Immature natural killer cell (primary cell): ENCODE data around the gene HTR3A. TPM values are rescaled to one million over a fixed set of nuclear protein-coding genes. Genes with fewer than 3 reads are reported as not detected.

Experiments
- DNase-seq, 3 donors: peaks; one replicate each; pipeline ENCODE4 v3.0.0; 2022; ENCODE audit warnings: mixed read lengths in 1 of 3
- H3K27ac Mint-ChIP-seq, 6 donors: one replicate each; pipeline ENCODE4 v1.8.0; 2020; ENCODE audit warnings: mixed read lengths in 6 of 6, mild to moderate bottlenecking in 5 of 6, inconsistent platforms in 4 of 6, moderate library complexity in 3 of 6
- H3K27me3 Mint-ChIP-seq, 3 donors: one replicate each; pipeline ENCODE4 v1.8.0; 2020 to 2021; ENCODE audit warnings: low read depth in 3 of 3, mild to moderate bottlenecking in 3 of 3, mixed read lengths in 3 of 3, moderate library complexity in 3 of 3, inconsistent platforms in 1 of 3
- H3K36me3 Mint-ChIP-seq, 3 donors: one replicate each; pipeline ENCODE4 v1.8.0; 2020; ENCODE audit warnings: mixed read lengths in 3 of 3, inconsistent platforms in 2 of 3, mild to moderate bottlenecking in 2 of 3
- H3K4me1 Mint-ChIP-seq, 2 donors: one replicate each; pipeline ENCODE4 v1.8.0; 2020; ENCODE audit warnings: inconsistent platforms in 2 of 2, mild to moderate bottlenecking in 2 of 2, mixed read lengths in 2 of 2, moderate library complexity in 1 of 2
- H3K4me3 Mint-ChIP-seq, 5 donors: one replicate each; pipeline ENCODE4 v1.8.0; 2020; ENCODE audit warnings: mild to moderate bottlenecking in 5 of 5, mixed read lengths in 5 of 5, inconsistent platforms in 3 of 5, moderate library complexity in 3 of 5
- H3K9me3 Mint-ChIP-seq, 6 donors: one replicate each; pipeline ENCODE4 v1.8.0; 2020; ENCODE audit warnings: mild to moderate bottlenecking in 6 of 6, mixed read lengths in 6 of 6, inconsistent platforms in 4 of 6, moderate library complexity in 3 of 6
- polyA plus RNA-seq, 3 donors: library from polyadenylated mRNA; unstranded; fragments of 300-500 nt; fragmentation: Illumina TruSeq; gene quantifications; one replicate each; pipeline ENCODE4 v1.2.3, GENCODE V29; 2021

HTR3A gene
- polyA plus RNA-seq, 3 donors from 2014 or later = not detected

DNA sequence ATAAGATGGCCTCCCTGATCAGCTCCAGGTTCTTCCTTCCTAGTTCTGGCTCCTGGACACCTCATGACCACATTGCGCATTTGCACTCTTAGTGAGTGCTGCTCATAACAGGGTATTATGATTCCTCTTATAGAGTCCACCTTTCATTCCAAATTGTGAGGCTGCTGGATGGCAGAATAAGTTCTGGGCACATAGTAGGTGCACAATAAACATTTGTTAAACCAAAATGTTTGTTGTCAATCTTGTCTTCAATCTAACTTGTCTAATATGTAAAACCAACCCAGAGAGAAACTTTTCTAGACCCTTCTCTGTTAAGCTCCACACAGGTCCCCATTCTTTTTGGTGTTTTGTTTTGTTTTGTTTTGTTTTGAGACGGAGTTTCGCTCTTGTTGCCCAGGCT lies 62.0 kb downstream of the HTR3A start:
- no peak overlapping the region for H3K4me3 Mint-ChIP-seq
- no peak overlapping the region for H3K27ac Mint-ChIP-seq

DNA sequence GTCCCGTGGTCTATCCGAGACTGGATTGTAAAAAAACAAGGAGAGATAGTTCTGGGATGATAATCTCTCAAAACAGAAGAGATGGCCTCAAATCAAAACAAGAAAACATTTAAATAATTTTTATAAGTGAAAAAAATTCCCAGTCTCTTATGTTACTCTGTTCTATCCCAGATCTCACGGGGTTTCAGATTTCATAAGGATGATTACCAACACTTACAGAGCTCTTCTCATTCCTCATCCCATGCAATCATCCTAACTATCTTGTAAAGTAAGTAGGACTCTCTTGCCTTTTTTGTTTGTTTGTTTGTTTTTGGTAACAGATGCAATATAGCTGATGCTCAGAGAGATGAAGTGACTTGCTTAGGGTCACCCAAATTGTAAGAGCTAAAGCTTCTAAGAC lies 64.6 kb downstream of the HTR3A start:
- no peak for DNase-seq
- H3K4me3 Mint-ChIP-seq = no peak overlapping the region
- no peaks in the 10 kb centered on the region for H3K36me3 Mint-ChIP-seq
- peak overlapping the region in 1 of 6 donors; percentile 56 for H3K27ac Mint-ChIP-seq
- H3K27me3 Mint-ChIP-seq = no peaks in the 10 kb centered on the region
- H3K9me3 Mint-ChIP-seq = no peaks in the 10 kb centered on the region
- H3K4me1 Mint-ChIP-seq = peaks cover 11 to 13% of the 10 kb centered on the region in 2 donors

More for the DNA sequence above, 62.0 kb downstream of the HTR3A start:
- H3K36me3 Mint-ChIP-seq = no peaks in the 10 kb centered on the region
- H3K9me3 Mint-ChIP-seq = no peaks in the 10 kb centered on the region
- H3K27me3 Mint-ChIP-seq = no peaks in the 10 kb centered on the region
- no peak for DNase-seq
- peaks cover 0 to 3% of the 10 kb centered on the region in 2 donors for H3K4me1 Mint-ChIP-seq

Other genes starting within 250 kb of the HTR3A start
- 10 to 100 TPM in 2 of 3 donors, 1 to 10 TPM in 1; 9.2 to 13.7 (median 10.1) TPM for gene ZW10, start 201.4 kb upstream of the HTR3A start, polyA plus RNA-seq
- not detected for gene CLDN25, start 195.3 kb upstream of the HTR3A start, polyA plus RNA-seq
- 100 to 1,000 TPM; 121 to 185 (median 122) TPM for gene USP28, start 99.5 kb upstream of the HTR3A start, polyA plus RNA-seq
- not detected for gene HTR3B, start 70.3 kb upstream of the HTR3A start, polyA plus RNA-seq
- 100 to 1,000 TPM in 1 of 3 donors, 10 to 100 TPM in 2; 90.4 to 197 (median 92.5) TPM for gene ZBTB16, start 84.6 kb downstream of the HTR3A start, polyA plus RNA-seq